ENCODE measurements around the gene TMEM165.

DNA sequence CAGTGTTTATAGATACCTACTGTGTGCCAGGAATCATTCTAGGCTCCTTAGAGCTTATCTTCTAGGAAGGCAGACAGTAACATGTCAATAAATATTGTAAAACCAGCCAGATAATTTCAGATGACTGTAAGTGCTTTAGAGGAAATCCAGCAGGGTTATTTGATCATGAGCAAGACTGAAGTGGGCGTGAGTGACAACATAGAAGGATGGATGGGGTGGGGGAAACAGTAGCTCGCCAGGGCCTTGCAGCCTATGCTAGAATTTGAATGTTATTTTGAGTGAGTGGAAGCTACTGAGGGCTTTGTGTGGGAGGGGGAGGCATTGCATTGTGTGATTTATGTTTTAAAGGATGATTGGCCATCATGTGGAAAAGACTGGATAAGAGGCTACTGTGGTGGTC is 43.0 kb upstream of the TMEM165 start:
- TF ChIP-seq, protein P1, sequence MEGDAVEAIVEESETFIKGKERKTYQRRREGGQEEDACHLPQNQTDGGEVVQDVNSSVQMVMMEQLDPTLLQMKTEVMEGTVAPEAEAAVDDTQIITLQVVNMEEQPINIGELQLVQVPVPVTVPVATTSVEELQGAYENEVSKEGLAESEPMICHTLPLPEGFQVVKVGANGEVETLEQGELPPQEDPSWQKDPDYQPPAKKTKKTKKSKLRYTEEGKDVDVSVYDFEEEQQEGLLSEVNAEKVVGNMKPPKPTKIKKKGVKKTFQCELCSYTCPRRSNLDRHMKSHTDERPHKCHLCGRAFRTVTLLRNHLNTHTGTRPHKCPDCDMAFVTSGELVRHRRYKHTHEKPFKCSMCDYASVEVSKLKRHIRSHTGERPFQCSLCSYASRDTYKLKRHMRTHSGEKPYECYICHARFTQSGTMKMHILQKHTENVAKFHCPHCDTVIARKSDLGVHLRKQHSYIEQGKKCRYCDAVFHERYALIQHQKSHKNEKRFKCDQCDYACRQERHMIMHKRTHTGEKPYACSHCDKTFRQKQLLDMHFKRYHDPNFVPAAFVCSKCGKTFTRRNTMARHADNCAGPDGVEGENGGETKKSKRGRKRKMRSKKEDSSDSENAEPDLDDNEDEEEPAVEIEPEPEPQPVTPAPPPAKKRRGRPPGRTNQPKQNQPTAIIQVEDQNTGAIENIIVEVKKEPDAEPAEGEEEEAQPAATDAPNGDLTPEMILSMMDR (IDR thresholded peaks at IDR 0.05): no peak
- TF ChIP-seq POLR2A (IDR thresholded peaks at IDR 0.05): no peak
